HG02973 (cell line): ENCODE results near the gene ITFG1.
"Not testable (repeated sequence)": the region's sequence is repeated elsewhere in the genome, so short reads cannot be mapped to it uniquely, and the experiment has no call there.

ENCODE experiments used
- ATAC-seq: cut with Tn5 transposase; IDR thresholded peaks from one replicate; pipeline ENCODE4 v1.9.1; 2021; ENCODE audit warnings: moderate library complexity; ENCODE audit not compliant: unreplicated experiment

The ITFG1 gene

GRCh38 chr16:47473792-47474191, 12.9 kb upstream of the ITFG1 start:
- no peak for ATAC-seq

- ATAC-seq = not testable (repeated sequence)
Measured at GRCh38 chr16:47473004-47473403, 12.1 kb upstream of the ITFG1 start.

- ATAC-seq = no peak
Measured at GRCh38 chr16:47470810-47471209, 9.9 kb upstream of the ITFG1 start.

GRCh38 chr16:47470211-47470610, 9.3 kb upstream of the ITFG1 start:
- no peak for ATAC-seq

- ATAC-seq = no peak
Measured at GRCh38 chr16:47469227-47469626, 8.4 kb upstream of the ITFG1 start.

- ATAC-seq = not testable (repeated sequence)
Measured at GRCh38 chr16:47468070-47468689, 7.3 kb upstream of the ITFG1 start.

- no peak for ATAC-seq
Measured at GRCh38 chr16:47467501-47467900, 6.6 kb upstream of the ITFG1 start.

- ATAC-seq = no peak
Measured at GRCh38 chr16:47465919-47466630, 5.2 kb upstream of the ITFG1 start.

- no peak for ATAC-seq
Measured at GRCh38 chr16:47463771-47464624, 3.1 kb upstream of the ITFG1 start.

GRCh38 chr16:47461598-47462266, 869 bp upstream of the ITFG1 start:
- no peak for ATAC-seq

- no peak for ATAC-seq
Measured at GRCh38 chr16:47460359-47460710, 528 bp downstream of the ITFG1 start.

- no peak for ATAC-seq
Measured at GRCh38 chr16:47459603-47460002, 1.3 kb downstream of the ITFG1 start.

GRCh38 chr16:47458331-47458730, 2.5 kb downstream of the ITFG1 start:
- ATAC-seq = no peak

- ATAC-seq = no peak
Measured at GRCh38 chr16:47449788-47450187, 11.1 kb downstream of the ITFG1 start.

- no peak for ATAC-seq
Measured at GRCh38 chr16:47448830-47449575, 11.9 kb downstream of the ITFG1 start.

- no peak for ATAC-seq
Measured at GRCh38 chr16:47446431-47446830, 14.4 kb downstream of the ITFG1 start.

- not testable (repeated sequence) for ATAC-seq
Measured at GRCh38 chr16:47442884-47443283, 18.0 kb downstream of the ITFG1 start.

- ATAC-seq = not testable (repeated sequence)
Measured at GRCh38 chr16:47440066-47440465, 20.8 kb downstream of the ITFG1 start.

GRCh38 chr16:47434274-47434673, 26.6 kb downstream of the ITFG1 start:
- ATAC-seq = not testable (repeated sequence)

- no peak for ATAC-seq
Measured at GRCh38 chr16:47431960-47432359, 28.9 kb downstream of the ITFG1 start.

GRCh38 chr16:47426806-47427205, 34.1 kb downstream of the ITFG1 start:
- ATAC-seq = no peak
